GM12878 (cell line): ENCODE results near the gene CALN1.

Source experiments
- ASH2L ChIP-seq: fragments of 300-600, 200-600 bp; sonication (generic); IDR thresholded peaks from 2 replicates; pipeline ENCODE4 v1.6.1; 2017; ENCODE audit warnings: low read depth, mild to moderate bottlenecking, borderline replicate concordance
- BACH1 ChIP-seq: fragments of 450-650 bp; IDR thresholded peaks from 2 replicates; pipeline ENCODE4 v1.6.1; 2017; ENCODE audit warnings: mild to moderate bottlenecking, borderline replicate concordance
- BMI1 ChIP-seq: fragments of 450-650 bp; IDR thresholded peaks from 2 replicates; pipeline ENCODE4 v1.6.1; 2016; ENCODE audit warnings: mild to moderate bottlenecking, moderate library complexity, borderline replicate concordance
- CREB1 ChIP-seq: IDR thresholded peaks from 2 replicates; pipeline ENCODE4 v1.6.1; 2012; ENCODE audit warnings: low read depth, mild to moderate bottlenecking, inconsistent platforms
- ETV6 ChIP-seq, 2 experiments: fragments of 450-650 bp in 1 of 2; IDR thresholded peaks in 1 of 2; conservative IDR thresholded peaks in 1 of 2; 2 replicates each; pipeline ENCODE4 v1.6.1; 2014; ENCODE audit warnings: antibody characterized with exemption in 1 of 2, borderline replicate concordance in 1 of 2, low read depth in 1 of 2, mild to moderate bottlenecking in 1 of 2, moderate library complexity in 1 of 2
- KDM1A ChIP-seq: fragments of 200-600 bp; sonication (generic); IDR thresholded peaks from 2 replicates; pipeline ENCODE4 v1.6.1; 2016; ENCODE audit warnings: borderline replicate concordance
- NRF1 ChIP-seq: conservative IDR thresholded peaks from 2 replicates; pipeline ENCODE4 v1.6.1; 2011; ENCODE audit warnings: mild to moderate bottlenecking, low read depth, low read length, improper control_type of control experiment
- RAD21 ChIP-seq: IDR thresholded peaks from 2 replicates; pipeline ENCODE4 v1.6.1; 2011; ENCODE audit warnings: mild to moderate bottlenecking, low read depth, low read length, moderate library complexity; ENCODE audit not compliant: insufficient read depth
- WRNIP1 ChIP-seq: IDR thresholded peaks from 2 replicates; pipeline ENCODE4 v1.6.1; 2011; ENCODE audit warnings: low read depth, low read length, improper control_type of control experiment, borderline replicate concordance
- ZNF274 ChIP-seq: IDR thresholded peaks from one replicate; pipeline ENCODE4 v1.8.0; 2011; ENCODE audit not compliant: insufficient read length, insufficient read depth
- TF ChIP-seq, protein P1 (sequence below): IDR thresholded peaks from 2 replicates; pipeline ENCODE4 v1.6.1; 2011; ENCODE audit warnings: borderline replicate concordance, low read depth, mild to moderate bottlenecking, moderate library complexity, mixed read lengths, low read length; ENCODE audit not compliant: insufficient read depth; ENCODE audit errors: extremely low read length

- TF ChIP-seq NRF1 = no peak
- no peak for TF ChIP-seq WRNIP1
- no peak for TF ChIP-seq CREB1
- TF ChIP-seq, protein P1, sequence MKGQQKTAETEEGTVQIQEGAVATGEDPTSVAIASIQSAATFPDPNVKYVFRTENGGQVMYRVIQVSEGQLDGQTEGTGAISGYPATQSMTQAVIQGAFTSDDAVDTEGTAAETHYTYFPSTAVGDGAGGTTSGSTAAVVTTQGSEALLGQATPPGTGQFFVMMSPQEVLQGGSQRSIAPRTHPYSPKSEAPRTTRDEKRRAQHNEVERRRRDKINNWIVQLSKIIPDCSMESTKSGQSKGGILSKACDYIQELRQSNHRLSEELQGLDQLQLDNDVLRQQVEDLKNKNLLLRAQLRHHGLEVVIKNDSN = no peak
- no peak for TF ChIP-seq BACH1
- no peak for TF ChIP-seq BMI1
- no peak for TF ChIP-seq ZNF274
- no peak for TF ChIP-seq ETV6 (conservative IDR thresholded peaks at IDR 0.05 in 1 of 2, IDR thresholded peaks at IDR 0.05 in 1 of 2; ENCODE audit: borderline replicate concordance in 1 of 2, low read depth in 1 of 2)
- no peak for TF ChIP-seq ASH2L
- TF ChIP-seq KDM1A = no peak
- no peak for TF ChIP-seq RAD21
Observed at GRCh38 chr7:72286519-72286918, 125.6 kb downstream of the CALN1 start.
